ENCODE results near the gene SGMS1.

Gene SGMS1

DNA sequence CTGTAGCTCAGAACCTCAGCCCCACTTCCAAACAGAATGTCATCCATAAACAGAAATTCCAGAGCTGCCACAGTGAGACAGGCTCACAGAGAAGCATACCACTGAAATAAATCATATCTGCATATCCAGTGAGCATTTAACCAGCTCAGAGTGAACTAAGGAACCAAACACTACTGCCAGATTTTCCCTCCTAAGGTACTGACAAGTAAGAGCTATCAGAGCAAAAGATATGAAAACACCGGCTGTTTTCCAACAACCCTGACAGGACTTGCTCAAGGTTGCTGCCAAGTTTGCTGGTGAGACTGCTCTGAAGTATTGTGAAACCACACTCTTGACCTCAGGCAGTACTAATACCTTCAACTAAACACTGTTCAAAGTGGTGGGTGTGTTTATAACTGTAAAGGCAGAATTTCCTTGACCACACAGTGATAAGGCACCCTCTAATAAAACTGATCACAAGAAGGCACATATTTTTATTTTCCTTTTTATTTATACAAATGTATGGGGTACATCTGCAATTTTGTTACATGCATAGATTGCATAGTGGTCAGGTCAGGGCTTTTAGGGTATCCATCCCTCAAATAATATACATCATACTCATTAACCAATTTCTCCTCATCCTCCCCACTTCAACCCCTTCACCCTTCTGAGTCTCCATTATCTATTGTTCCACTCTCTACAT is 18.3 kb downstream of the SGMS1 start:
- Histone ChIP-seq H3K4me1 (ENCODE audit: low read depth, poor library complexity, severe bottlenecking) (peaks cover 85% of the 10 kb centered on the region), H2AFZ (ENCODE audit: low read depth) (no peak overlapping the region), H3K4me3 (IDR thresholded peaks at IDR 0.05; ENCODE audit: insufficient read depth, low read depth, low read length) (no peak overlapping the region), H3K27ac (peak overlapping the region; percentile 82), H3K27me3 (ENCODE audit: insufficient read depth, low read depth) (no peaks in the 10 kb centered on the region), H4K20me1 (ENCODE audit: insufficient read depth) (0 out of 2 replicates have a peak, but pooled peaks cover 3% of the 10 kb centered on the region), H3K4me2 (peak overlapping the region; percentile 99), H3K36me3 (ENCODE audit: insufficient read depth) (no peaks in the 10 kb centered on the region), H3K79me2 (ENCODE audit: insufficient read depth, low read depth) (peaks cover 83% of the 10 kb centered on the region), H3K9ac (0 out of 2 replicates have a peak overlapping the region, but pooled peaks have one; percentile 6)
- TF ChIP-seq, protein P1, sequence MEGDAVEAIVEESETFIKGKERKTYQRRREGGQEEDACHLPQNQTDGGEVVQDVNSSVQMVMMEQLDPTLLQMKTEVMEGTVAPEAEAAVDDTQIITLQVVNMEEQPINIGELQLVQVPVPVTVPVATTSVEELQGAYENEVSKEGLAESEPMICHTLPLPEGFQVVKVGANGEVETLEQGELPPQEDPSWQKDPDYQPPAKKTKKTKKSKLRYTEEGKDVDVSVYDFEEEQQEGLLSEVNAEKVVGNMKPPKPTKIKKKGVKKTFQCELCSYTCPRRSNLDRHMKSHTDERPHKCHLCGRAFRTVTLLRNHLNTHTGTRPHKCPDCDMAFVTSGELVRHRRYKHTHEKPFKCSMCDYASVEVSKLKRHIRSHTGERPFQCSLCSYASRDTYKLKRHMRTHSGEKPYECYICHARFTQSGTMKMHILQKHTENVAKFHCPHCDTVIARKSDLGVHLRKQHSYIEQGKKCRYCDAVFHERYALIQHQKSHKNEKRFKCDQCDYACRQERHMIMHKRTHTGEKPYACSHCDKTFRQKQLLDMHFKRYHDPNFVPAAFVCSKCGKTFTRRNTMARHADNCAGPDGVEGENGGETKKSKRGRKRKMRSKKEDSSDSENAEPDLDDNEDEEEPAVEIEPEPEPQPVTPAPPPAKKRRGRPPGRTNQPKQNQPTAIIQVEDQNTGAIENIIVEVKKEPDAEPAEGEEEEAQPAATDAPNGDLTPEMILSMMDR (conservative IDR thresholded peaks at IDR 0.05; ENCODE audit: low read depth, low read length) = no peak

DNA sequence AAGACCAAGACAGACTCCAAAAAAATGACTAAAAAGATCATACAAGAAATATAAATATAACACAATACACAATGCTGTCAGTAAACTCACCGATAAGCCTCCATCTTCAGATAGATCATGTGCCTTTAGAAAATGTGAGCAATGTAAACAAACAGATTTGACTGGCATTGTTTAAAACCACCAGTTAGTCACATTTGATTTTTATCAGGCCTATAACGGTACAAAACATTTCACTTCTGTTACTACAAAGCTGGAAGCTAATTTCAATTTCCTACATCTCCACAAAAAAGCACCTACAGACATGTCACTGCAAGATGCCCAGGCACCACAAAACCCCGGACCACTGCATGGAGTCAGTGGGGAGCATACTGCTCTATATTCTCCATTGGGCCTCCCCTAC is 18.9 kb downstream of the SGMS1 start:
- TF ChIP-seq, protein P1 (conservative IDR thresholded peaks at IDR 0.05; ENCODE audit: low read depth, low read length) = no peak
- Histone ChIP-seq H3K27ac (peak overlapping the region; percentile 82), H3K79me2 (ENCODE audit: insufficient read depth, low read depth) (peaks cover 77% of the 10 kb centered on the region), H3K4me1 (ENCODE audit: low read depth, poor library complexity, severe bottlenecking) (peaks cover 91% of the 10 kb centered on the region), H2AFZ (ENCODE audit: low read depth) (no peak overlapping the region), H3K36me3 (ENCODE audit: insufficient read depth) (no peaks in the 10 kb centered on the region), H3K4me2 (peak overlapping the region; percentile 99), H4K20me1 (ENCODE audit: insufficient read depth) (0 out of 2 replicates have a peak, but pooled peaks cover 3% of the 10 kb centered on the region), H3K9ac (peak overlapping the region; percentile 43; the same call in 1 of the 2 replicates), H3K4me3 (IDR thresholded peaks at IDR 0.05; ENCODE audit: insufficient read depth, low read depth, low read length) (no peak overlapping the region), H3K27me3 (ENCODE audit: insufficient read depth, low read depth) (no peaks in the 10 kb centered on the region)

DNA sequence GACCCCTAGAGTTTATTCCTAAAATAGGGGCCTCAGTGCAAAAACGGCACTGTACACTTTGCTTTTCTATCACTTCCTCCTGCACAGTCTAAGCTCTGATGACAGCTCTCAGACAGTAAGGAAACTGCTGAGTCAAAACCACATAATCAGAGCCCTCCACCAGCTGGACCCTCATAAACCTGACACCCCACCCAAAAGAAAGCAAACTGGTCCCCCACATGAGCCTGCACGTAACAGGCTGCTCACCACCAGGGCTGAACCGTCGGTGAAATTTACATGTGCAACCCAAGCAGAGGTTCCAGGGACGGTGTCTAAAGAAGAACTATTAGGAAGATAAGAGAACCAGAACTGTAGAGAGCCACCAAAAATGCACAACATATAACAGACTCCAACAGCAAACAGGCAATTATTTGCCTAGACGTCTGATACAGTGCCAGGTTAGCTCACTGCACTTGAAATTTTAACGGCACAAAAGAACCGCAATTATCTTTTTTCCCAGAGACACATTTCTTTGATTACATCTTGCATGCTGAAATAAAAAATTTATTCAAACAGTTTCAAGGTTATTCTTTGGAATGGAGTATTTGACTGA is 19.6 kb downstream of the SGMS1 start:
- peaks cover 73% of the 10 kb centered on the region for H3K79me2 ChIP-seq (ENCODE audit: insufficient read depth, low read depth)
- peak overlapping the region; percentile 99 for H3K4me2 ChIP-seq
- peak overlapping the region; percentile 43; the same call in 1 of the 2 replicates for H3K9ac ChIP-seq
- no peaks in the 10 kb centered on the region for H3K27me3 ChIP-seq (ENCODE audit: insufficient read depth, low read depth)
- H3K4me1 ChIP-seq (ENCODE audit: low read depth, poor library complexity, severe bottlenecking) = peaks cover 98% of the 10 kb centered on the region
- H2AFZ ChIP-seq (ENCODE audit: low read depth) = peak overlapping the region; percentile 35; the same call in 1 of the 2 replicates
- H3K36me3 ChIP-seq (ENCODE audit: insufficient read depth) = no peaks in the 10 kb centered on the region
- no peak overlapping the region for H3K4me3 ChIP-seq (IDR thresholded peaks at IDR 0.05; ENCODE audit: insufficient read depth, low read depth, low read length)
- H3K27ac ChIP-seq = peak overlapping the region; percentile 82
- H4K20me1 ChIP-seq (ENCODE audit: insufficient read depth) = 0 out of 2 replicates have a peak, but pooled peaks cover 3% of the 10 kb centered on the region
- TF ChIP-seq, protein P1 (conservative IDR thresholded peaks at IDR 0.05; ENCODE audit: low read depth, low read length) = no peak

DNA sequence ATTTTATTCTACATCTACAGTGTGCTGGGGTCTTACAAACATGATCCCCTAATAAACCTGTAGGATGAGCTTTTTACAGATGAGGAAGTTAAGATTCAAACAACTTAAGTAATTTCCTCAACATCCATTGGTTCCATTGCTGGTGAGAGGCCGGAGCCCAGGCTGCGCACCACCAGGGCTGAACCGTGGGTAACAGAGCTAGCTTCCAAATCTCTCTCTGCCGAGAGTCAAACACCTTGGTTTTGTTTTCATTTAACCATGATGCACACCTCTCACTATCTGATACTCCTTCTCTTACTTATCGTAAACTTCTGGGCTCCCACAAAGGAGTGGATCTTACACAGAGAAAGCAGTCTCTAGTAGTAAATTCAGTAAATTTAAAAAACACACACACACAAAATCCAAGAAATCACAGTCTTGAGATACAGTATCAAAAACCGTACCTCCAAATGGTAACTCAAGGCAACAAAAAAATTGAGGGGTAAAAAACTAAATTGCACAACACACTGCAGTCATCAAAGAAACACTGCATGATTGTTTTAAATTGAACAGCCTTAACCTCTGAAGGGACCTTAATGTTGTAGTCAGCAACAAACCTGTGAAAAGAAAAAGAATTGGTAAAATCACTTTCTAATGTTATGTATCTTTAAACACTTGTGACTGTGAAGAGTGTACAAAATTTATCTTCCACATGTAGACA is 20.5 kb downstream of the SGMS1 start:
- no peaks in the 10 kb centered on the region for H3K36me3 ChIP-seq (ENCODE audit: insufficient read depth)
- peak overlapping the region; percentile 25; the same call in 1 of the 2 replicates for H2AFZ ChIP-seq (ENCODE audit: low read depth)
- peak overlapping the region; percentile 82 for H3K27ac ChIP-seq
- H3K4me1 ChIP-seq (ENCODE audit: low read depth, poor library complexity, severe bottlenecking) = peaks cover 100% of the 10 kb centered on the region
- H3K79me2 ChIP-seq (ENCODE audit: insufficient read depth, low read depth) = peaks cover 73% of the 10 kb centered on the region
- no peak overlapping the region for H3K4me3 ChIP-seq (IDR thresholded peaks at IDR 0.05; ENCODE audit: insufficient read depth, low read depth, low read length)
- peak overlapping the region; percentile 43; the same call in 1 of the 2 replicates for H3K9ac ChIP-seq
- 0 out of 2 replicates have a peak, but pooled peaks cover 3% of the 10 kb centered on the region for H4K20me1 ChIP-seq (ENCODE audit: insufficient read depth)
- TF ChIP-seq, protein P1 (conservative IDR thresholded peaks at IDR 0.05; ENCODE audit: low read depth, low read length) = no peak
- no peaks in the 10 kb centered on the region for H3K27me3 ChIP-seq (ENCODE audit: insufficient read depth, low read depth)
- H3K4me2 ChIP-seq = peak overlapping the region; percentile 99

All from KMS-11 (cell line).